Anterior cingulate cortex (tissue), 58 donors: ENCODE results near the gene CFHR4.
"Not testable (repeated sequence)": the region's sequence is repeated elsewhere in the genome, so short reads cannot be mapped to it uniquely, and the experiment has no call there.

Experiments
- DNase-seq, 58 donors: peaks; one replicate each; lab custom pipeline; 2025; lab: John Stamatoyannopoulos, UW

Gene CFHR4

GRCh38 chr1:196933531-196934189, 45.8 kb downstream of the CFHR4 start:
- peak in 1 of 58 donors; percentile 3 for DNase-seq

- not testable (repeated sequence) for DNase-seq
These were observed 53.6 kb downstream of the CFHR4 start for GRCh38 chr1:196941474-196941873.

DNA sequence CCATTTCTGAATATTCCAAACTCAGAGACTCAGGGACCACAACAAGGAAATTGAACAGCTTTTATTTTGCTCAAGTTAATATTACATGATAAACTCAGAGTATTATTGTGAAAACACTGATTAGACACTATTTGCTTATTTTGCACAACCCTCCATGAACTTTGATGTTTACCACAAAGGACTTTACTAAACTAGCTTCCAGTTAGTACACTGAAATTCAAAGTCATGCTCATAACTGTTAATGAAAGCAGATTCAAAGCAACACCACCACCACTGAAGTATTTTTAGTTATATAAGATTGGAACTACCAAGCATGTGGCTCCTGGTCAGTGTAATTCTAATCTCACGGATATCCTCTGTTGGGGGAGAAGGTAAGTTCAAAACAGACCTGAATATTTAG, 55.7 kb downstream of the CFHR4 start, which contains the start of gene CFHR2:
Gene CFHR2 (plus strand): TSS at position 171 of the 400 bp plus-strand sequence. CDS start 143 bp downstream, at position 314.
- DNase-seq, result not testable (repeated sequence)

DNA sequence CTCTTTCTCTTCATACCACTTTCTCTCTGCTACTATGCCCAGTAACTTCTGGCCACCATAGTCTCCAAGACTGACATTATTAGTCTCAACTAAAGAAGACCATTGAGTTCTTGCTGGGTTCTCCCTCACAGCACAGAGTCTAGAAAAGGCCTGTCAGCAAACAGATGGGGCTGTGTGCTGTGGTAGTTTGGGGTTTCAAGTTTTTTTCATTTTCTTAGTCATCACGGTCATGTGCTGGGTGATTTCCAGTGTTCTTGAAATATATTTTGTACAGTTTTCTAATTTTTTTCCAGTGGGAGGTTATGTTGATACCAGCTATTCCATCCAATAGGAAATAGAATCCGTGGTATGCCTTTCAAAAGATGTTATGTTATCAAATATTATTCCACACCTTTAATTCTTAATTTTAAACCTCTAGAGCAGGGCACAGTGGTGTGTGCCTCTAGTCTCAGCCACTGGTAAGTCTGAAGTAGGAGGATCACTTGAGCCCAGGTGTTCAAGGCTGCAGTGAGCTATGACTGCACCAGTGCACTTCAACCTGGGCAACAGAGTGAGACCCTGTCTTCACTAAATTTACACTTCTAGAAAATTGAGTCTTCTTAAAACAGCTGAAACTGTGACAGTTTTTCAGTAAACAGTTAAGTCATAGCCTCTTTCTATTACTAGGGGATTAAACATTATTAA, 64.0 kb downstream of the CFHR4 start:
- no peak for DNase-seq

DNA sequence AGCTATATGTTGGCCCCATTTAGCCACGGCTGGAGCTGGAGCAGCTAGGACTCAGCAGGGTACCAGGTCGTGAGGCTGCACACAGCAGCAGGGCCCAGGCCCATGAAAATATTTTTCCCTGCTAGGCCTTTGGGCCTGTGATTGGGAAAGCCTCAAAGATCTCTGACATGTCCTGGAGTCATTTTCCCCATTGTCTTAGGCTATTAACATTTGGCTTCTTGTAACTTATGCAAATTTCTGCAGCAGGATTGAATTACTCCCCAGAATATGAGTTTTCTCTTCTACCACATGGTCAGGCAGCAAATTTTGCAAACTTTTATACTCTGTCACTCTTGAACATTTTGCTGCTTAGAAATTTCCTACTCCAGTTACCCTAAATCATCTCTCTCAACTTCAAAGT, 66.9 kb downstream of the CFHR4 start:
- DNase-seq, result no peak

DNA sequence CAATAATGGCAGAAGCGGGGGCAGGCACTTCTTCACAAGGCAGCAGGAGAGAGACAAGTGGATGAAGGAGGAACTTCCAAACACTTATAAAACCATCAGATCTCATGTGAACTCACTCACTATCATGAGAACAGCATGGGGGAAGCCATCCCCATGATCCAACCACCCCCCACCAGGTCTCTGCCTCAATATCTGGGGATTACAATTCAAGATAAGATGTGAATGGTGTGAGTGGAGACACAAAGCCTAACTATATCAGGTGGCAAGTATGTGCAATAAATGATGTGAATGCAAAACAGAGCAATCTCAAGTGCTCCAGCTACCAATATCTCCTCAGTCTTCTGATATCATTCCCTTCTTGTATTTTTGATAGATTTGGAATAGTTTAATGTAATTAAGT, 68.1 kb downstream of the CFHR4 start:
- no peak for DNase-seq

- DNase-seq, result no peak
These were observed 73.0 kb downstream of the CFHR4 start for GRCh38 chr1:196960854-196961253.
